DND-41 (cell line): ENCODE measurements around the gene SEC31A.

Experiments
- ATAC-seq: fragments of 200-7000 bp; cut with Tn5 transposase; 3 replicates; pipeline ENCODE4 v1.9.1; 2021; ENCODE audit warnings: low read depth; ENCODE audit not compliant: insufficient read depth
- DNase-seq: peaks from one replicate; pipeline ENCODE4 v3.0.0-alpha.2; 2020
- H2AFZ ChIP-seq: 2 replicates; pipeline ENCODE4 v1.6.0; 2012; ENCODE audit warnings: low read depth, low read length
- H3K27ac ChIP-seq: 2 replicates; pipeline ENCODE4 v1.5.1; 2012; ENCODE audit warnings: low read length, inconsistent platforms
- H3K27me3 ChIP-seq: fragments of 200-600 bp; sonication (generic); 2 replicates; pipeline ENCODE4 v1.6.0; 2012; ENCODE audit warnings: low read length, mild to moderate bottlenecking, inconsistent platforms; ENCODE audit not compliant: insufficient read depth, poor library complexity
- H3K36me3 ChIP-seq: 2 replicates; pipeline ENCODE4 v1.5.1; 2012; ENCODE audit warnings: low read length, inconsistent platforms; ENCODE audit not compliant: insufficient read depth
- H3K4me1 ChIP-seq: 2 replicates; pipeline ENCODE4 v1.5.1; 2012; ENCODE audit warnings: mild to moderate bottlenecking, low read length; ENCODE audit not compliant: insufficient read depth
- H3K4me2 ChIP-seq: 2 replicates; pipeline ENCODE4 v1.6.0; 2012; ENCODE audit warnings: mild to moderate bottlenecking, moderate library complexity, low read length, inconsistent platforms; ENCODE audit not compliant: insufficient read depth
- H3K4me3 ChIP-seq, 2 experiments: fragments of 200-600 bp in 1 of 2; shearing (Covaris generic) in 1 of 2; 2 replicates each; pipeline ENCODE4 v1.5.1; 2012 to 2016; ENCODE audit warnings: inconsistent platforms in 2 of 2, low read length in 2 of 2, mild to moderate bottlenecking in 2 of 2, low read depth in 1 of 2, moderate library complexity in 1 of 2
- H3K79me2 ChIP-seq: 2 replicates; pipeline ENCODE4 v1.6.0; 2012; ENCODE audit warnings: low read length, inconsistent platforms; ENCODE audit not compliant: insufficient read depth
- H3K9ac ChIP-seq: 2 replicates; pipeline ENCODE4 v1.6.0; 2012; ENCODE audit warnings: low read depth, mild to moderate bottlenecking, inconsistent platforms, low read length, moderate library complexity
- H3K9me3 ChIP-seq: 2 replicates; pipeline ENCODE4 v1.5.1; 2012; ENCODE audit warnings: low read length, moderate library complexity, mild to moderate bottlenecking, inconsistent platforms; ENCODE audit not compliant: insufficient read depth, severe bottlenecking
- H4K20me1 ChIP-seq: 2 replicates; pipeline ENCODE4 v1.6.0; 2012; ENCODE audit warnings: low read length; ENCODE audit not compliant: insufficient read depth
- EZH2 ChIP-seq: IDR thresholded peaks from 3 replicates; pipeline ENCODE4 v1.6.1; 2012; ENCODE audit warnings: borderline replicate concordance, low read depth, mild to moderate bottlenecking, moderate library complexity, low read length, inconsistent platforms; ENCODE audit not compliant: severe bottlenecking
- TF ChIP-seq, protein P1 (sequence below): IDR thresholded peaks from 2 replicates; pipeline ENCODE4 v1.5.1; 2012; ENCODE audit warnings: borderline replicate concordance, low read length, moderate library complexity, mild to moderate bottlenecking; ENCODE audit not compliant: poor library complexity, severe bottlenecking; ENCODE audit errors: extremely low read depth

SEC31A gene

GRCh38 chr4:82775243-82775642, 115.7 kb downstream of the SEC31A start:
- Histone ChIP-seq H4K20me1 (peaks cover 38% of the 10 kb centered on the region), H3K27ac (no peak overlapping the region), H3K36me3 (peaks cover 12% of the 10 kb centered on the region), H3K4me1 (no peaks in the 10 kb centered on the region), H2AFZ (no peak overlapping the region), H3K4me3 (no peak overlapping the region), H3K9ac (no peak overlapping the region), H3K9me3 (no peaks in the 10 kb centered on the region), H3K27me3 (no peaks in the 10 kb centered on the region), H3K4me2 (no peak overlapping the region), H3K79me2 (peaks cover 63% of the 10 kb centered on the region)
- no peak for ATAC-seq
- TF ChIP-seq, protein P1, sequence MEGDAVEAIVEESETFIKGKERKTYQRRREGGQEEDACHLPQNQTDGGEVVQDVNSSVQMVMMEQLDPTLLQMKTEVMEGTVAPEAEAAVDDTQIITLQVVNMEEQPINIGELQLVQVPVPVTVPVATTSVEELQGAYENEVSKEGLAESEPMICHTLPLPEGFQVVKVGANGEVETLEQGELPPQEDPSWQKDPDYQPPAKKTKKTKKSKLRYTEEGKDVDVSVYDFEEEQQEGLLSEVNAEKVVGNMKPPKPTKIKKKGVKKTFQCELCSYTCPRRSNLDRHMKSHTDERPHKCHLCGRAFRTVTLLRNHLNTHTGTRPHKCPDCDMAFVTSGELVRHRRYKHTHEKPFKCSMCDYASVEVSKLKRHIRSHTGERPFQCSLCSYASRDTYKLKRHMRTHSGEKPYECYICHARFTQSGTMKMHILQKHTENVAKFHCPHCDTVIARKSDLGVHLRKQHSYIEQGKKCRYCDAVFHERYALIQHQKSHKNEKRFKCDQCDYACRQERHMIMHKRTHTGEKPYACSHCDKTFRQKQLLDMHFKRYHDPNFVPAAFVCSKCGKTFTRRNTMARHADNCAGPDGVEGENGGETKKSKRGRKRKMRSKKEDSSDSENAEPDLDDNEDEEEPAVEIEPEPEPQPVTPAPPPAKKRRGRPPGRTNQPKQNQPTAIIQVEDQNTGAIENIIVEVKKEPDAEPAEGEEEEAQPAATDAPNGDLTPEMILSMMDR, result no peak
- TF ChIP-seq EZH2, result no peak
- DNase-seq, result no peak

DNA sequence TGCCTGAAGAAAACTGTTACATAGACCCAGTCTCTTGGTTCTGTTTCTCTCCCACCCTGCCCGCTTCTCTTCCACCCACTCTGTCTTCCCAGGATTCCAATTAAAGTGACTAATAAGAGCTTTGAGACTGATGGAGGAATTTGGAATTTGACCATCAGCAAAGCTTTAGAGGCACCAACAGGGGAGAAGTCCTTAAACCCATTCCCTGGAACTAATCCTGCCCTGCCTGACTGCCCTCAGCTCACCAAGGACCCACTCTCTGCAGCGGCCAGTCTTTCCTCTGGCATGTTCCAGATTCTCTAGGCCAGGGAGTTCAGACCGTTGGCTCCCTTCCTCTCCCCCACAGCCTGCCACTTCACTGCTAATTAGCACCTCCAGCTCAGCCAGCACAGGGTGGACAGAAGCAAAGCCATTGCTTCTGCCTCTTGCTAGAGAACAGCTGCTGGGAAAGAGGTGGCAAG, 116.2 kb downstream of the SEC31A start:
- Histone ChIP-seq H3K4me1 (no peaks in the 10 kb centered on the region), H3K9ac (no peak overlapping the region), H3K36me3 (peaks cover 12% of the 10 kb centered on the region), H4K20me1 (peaks cover 37% of the 10 kb centered on the region; the same call in 1 of the 2 replicates), H3K9me3 (no peaks in the 10 kb centered on the region), H3K4me2 (no peak overlapping the region), H3K4me3 (no peak overlapping the region), H3K27ac (no peak overlapping the region), H3K79me2 (peaks cover 58% of the 10 kb centered on the region), H3K27me3 (no peaks in the 10 kb centered on the region), H2AFZ (no peak overlapping the region)
- TF ChIP-seq, protein P1, result no peak
- TF ChIP-seq EZH2, result no peak
- DNase-seq (no peak), ATAC-seq (no peak)

DNA sequence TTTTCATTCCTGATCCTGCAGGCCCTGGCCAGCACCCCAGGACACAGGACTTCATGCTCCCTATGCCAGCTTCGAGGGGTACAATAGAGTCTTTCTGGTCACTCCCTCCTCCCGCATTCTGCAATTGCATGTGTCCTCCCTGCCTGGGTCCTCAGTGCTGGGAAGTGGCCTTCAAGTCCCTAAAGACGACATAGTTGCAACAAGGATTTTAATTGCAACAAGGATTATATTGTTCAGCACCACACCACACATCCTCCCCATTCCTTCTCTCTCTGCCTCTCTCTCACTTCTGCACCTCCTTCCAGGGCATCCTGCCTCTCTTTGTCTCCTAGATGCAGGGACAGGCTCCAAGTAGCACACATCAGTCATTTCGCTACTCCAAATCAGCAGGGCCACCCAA, 117.9 kb downstream of the SEC31A start:
- Histone ChIP-seq H3K4me1 (no peaks in the 10 kb centered on the region), H3K4me2 (no peak overlapping the region), H4K20me1 (peaks cover 24% of the 10 kb centered on the region; the same call in 1 of the 2 replicates), H3K36me3 (peaks cover 7% of the 10 kb centered on the region), H3K79me2 (peaks cover 45% of the 10 kb centered on the region), H3K4me3 (no peak overlapping the region), H2AFZ (no peak overlapping the region), H3K27ac (no peak overlapping the region), H3K27me3 (no peaks in the 10 kb centered on the region), H3K9ac (no peak overlapping the region), H3K9me3 (no peaks in the 10 kb centered on the region)
- TF ChIP-seq, protein P1, result no peak
- TF ChIP-seq EZH2, result no peak
- DNase-seq (no peak), ATAC-seq (no peak)

DNA sequence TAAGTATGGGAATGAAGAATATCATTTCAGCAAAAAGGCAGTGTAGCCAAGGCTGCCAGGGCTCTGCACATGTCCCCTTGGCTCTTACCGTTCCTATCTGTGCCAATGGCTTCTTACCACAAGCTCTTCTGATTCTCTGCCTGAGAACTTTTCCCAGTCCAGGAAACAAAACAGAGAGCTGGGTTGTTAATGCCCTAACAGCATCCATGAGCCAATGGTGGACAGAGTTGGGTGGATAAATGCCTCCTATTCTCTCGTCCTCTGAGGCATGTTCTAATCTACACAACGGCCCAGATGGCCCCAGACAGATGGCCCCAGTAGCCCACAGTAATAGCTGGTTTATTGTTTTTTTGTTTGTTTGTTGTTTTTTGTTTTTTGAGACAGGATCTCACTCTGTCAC, 120.3 kb downstream of the SEC31A start:
- no peak for TF ChIP-seq EZH2
- TF ChIP-seq, protein P1, result no peak
- H3K36me3 ChIP-seq, result peaks cover 7% of the 10 kb centered on the region
- ATAC-seq, result no peak
- DNase-seq, result no peak
- H3K27me3 ChIP-seq, result no peaks in the 10 kb centered on the region
- H4K20me1 ChIP-seq, result peaks cover 17% of the 10 kb centered on the region; the same call in 1 of the 2 replicates
- H2AFZ ChIP-seq, result no peak overlapping the region
- no peak overlapping the region for H3K4me3 ChIP-seq
- H3K79me2 ChIP-seq, result peaks cover 37% of the 10 kb centered on the region
- peaks cover 8% of the 10 kb centered on the region for H3K9me3 ChIP-seq
- H3K27ac ChIP-seq, result no peak overlapping the region
- no peaks in the 10 kb centered on the region for H3K4me1 ChIP-seq
- H3K4me2 ChIP-seq, result no peak overlapping the region
- H3K9ac ChIP-seq, result no peak overlapping the region
